Pancreas (tissue), 10 donors: ENCODE results near the gene LIN7B. TPM values are rescaled to one million over a fixed set of nuclear protein-coding genes. Genes with fewer than 3 reads are reported as not detected.

Source experiments
- ATAC-seq, 4 donors: fragments of 200-7000 bp; cut with Tn5 transposase; one replicate each; pipeline versions ENCODE4 v1.8.0 to v1.9.1; 2020; ENCODE audit warnings: mild to moderate bottlenecking in 4 of 4, moderate library complexity in 4 of 4
- DNase-seq, 6 donors: peaks; one replicate each; pipeline ENCODE4 v3.0.0-alpha.2; 2020
- FAIRE-seq: peaks from 2 replicates; lab custom pipeline; 2012; peaks lifted over from hg19 to GRCh38; lab: Jason Lieb, UNC
- H3K27ac ChIP-seq, 4 donors: fragments of 200-600 bp; sonication (generic); 1 replicate in 3 of 4; 2 replicates in 1 of 4; pipeline versions ENCODE4 v1.5.0 to v1.8.0; 2020
- H3K27me3 ChIP-seq, 4 donors: fragments of 200-600 bp; one replicate each; pipeline ENCODE4 v1.8.0; 2021
- H3K36me3 ChIP-seq, 3 donors: fragments of 200-600 bp; sonication (generic) in 1 of 3; one replicate each; pipeline versions ENCODE4 v1.5.0 to v1.8.0; 2020 to 2021
- H3K4me1 ChIP-seq, 3 donors: fragments of 200-600 bp; one replicate each; pipeline ENCODE4 v1.8.0; 2021
- H3K4me3 ChIP-seq, 4 donors: fragments of 200-600 bp; sonication (generic) in 2 of 4; one replicate each; pipeline versions ENCODE4 v1.5.0 to v1.8.0; 2020 to 2021
- H3K9me3 ChIP-seq, 4 donors: fragments of 200-600 bp; one replicate each; pipeline ENCODE4 v1.8.0; 2021
- WGBS, 2 donors: extraction: QIAGEN DNeasy Blood & Tissue Kit; methylation state at CpG; one replicate each; pipeline ENCODE4 v1.1.7; 2013; 5-methylcytosine and 5-hydroxymethylcytosine counted together
- intact Hi-C, 3 donors: fragments of 100-400 bp; cut with DNase I; formaldehyde crosslinking; loops; one replicate each; pipeline versions ENCODE4 v1.11.1 to v1.14.2; 2022
- polyA plus RNA-seq, 2 donors: library from polyadenylated mRNA; stranded (reverse); fragments of 200-250 nt; gene quantifications; one replicate each; pipeline ENCODE4 v1.2.3, GENCODE V29; 2013
- total RNA-seq, 6 donors: library from RNA; stranded (reverse); fragmentation: NEBNext Ultra II Directional in 4 of 6; extraction: Animal tissue kit (Norgen Biotek cat#: 25700) in 4 of 6; gene quantifications; one replicate each; pipeline versions ENCODE4 v1.2.1 to v1.2.4, GENCODE V29; 2021 to 2023
- TF ChIP-seq, protein P1 (sequence below), 4 donors: fragments of 200-600 bp; sonication (generic) in 3 of 4; IDR thresholded peaks; one replicate each; pipeline versions ENCODE4 v1.5.0 to v1.8.0; 2021; ENCODE audit warnings: antibody characterized with exemption in 4 of 4
- donor health status: healthy with polysubstance abuse.
- donor health status: DM: no; HTN: no; CAD: no; lungs with moderate emphysema.
- donor health status: DM: no; HTN: no; CAD: no.
- donor health status: control.
- donor health status: control.
- donor health status: Bipolar disorder and iron deficiency.
- donor health status: DM: yes; HTN: yes; CAD: no.
- donor health status: DM: no; HTN: no; CAD: no.
- donor health status: DM: no; HTN: no; CAD: no.
- donor health status: DM: yes; HTN: yes; CAD: no.

The LIN7B gene
- total and polyA plus RNA-seq, 8 donors: 4.7 to 20.7 (median 5.7) TPM

DNA sequence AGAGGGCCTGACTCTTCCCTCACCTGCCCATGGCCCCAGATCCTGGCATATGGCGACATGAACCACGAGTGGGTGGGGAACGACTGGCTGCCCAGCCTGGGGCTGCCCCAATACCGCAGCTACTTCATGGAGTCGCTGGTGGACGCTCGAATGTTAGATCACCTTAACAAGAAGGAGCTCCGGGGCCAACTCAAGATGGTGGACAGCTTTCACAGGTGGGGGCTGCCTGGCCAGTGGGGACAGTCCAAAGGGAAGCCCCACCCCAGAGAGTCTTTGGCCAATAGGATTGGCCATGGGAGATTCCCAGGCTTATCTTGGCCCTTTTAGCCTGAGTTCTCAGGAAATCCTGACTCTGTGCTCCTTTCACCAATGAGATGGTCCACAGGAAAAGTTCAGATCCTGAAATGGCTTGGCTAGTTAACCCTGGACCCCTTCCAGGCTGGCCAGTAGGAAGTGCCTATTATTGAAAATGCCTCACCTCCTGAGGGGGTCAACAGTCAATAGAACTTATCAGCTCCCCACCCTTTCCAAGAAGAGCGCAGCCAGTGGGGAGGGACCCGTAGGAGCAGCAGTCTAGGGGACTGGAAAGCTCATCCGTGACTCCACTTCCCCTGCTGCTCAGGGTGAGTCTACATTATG lies 34.0 kb downstream of the LIN7B start:
- Histone ChIP-seq H3K4me1 (peaks cover 6 to 11% (median 7%) of the 10 kb centered on the region in 3 donors), H3K36me3 (no peaks in the 10 kb centered on the region), H3K4me3 (peak overlapping the region in 1 of 4 donors; percentile 56), H3K27ac (peak overlapping the region in 1 of 4 donors; percentile 68), H3K27me3 (no peaks in the 10 kb centered on the region), H3K9me3 (no peaks in the 10 kb centered on the region)
- DNase-seq (no peak), FAIRE-seq (no peak), ATAC-seq (no peak)
- TF ChIP-seq, protein P1, sequence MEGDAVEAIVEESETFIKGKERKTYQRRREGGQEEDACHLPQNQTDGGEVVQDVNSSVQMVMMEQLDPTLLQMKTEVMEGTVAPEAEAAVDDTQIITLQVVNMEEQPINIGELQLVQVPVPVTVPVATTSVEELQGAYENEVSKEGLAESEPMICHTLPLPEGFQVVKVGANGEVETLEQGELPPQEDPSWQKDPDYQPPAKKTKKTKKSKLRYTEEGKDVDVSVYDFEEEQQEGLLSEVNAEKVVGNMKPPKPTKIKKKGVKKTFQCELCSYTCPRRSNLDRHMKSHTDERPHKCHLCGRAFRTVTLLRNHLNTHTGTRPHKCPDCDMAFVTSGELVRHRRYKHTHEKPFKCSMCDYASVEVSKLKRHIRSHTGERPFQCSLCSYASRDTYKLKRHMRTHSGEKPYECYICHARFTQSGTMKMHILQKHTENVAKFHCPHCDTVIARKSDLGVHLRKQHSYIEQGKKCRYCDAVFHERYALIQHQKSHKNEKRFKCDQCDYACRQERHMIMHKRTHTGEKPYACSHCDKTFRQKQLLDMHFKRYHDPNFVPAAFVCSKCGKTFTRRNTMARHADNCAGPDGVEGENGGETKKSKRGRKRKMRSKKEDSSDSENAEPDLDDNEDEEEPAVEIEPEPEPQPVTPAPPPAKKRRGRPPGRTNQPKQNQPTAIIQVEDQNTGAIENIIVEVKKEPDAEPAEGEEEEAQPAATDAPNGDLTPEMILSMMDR (IDR thresholded peaks at IDR 0.05): no peak
- 74 to 87% methylated on average over 11 of the region's 11 CpGs for WGBS, 2 donors
- intact Hi-C loops: no loop called here

DNA sequence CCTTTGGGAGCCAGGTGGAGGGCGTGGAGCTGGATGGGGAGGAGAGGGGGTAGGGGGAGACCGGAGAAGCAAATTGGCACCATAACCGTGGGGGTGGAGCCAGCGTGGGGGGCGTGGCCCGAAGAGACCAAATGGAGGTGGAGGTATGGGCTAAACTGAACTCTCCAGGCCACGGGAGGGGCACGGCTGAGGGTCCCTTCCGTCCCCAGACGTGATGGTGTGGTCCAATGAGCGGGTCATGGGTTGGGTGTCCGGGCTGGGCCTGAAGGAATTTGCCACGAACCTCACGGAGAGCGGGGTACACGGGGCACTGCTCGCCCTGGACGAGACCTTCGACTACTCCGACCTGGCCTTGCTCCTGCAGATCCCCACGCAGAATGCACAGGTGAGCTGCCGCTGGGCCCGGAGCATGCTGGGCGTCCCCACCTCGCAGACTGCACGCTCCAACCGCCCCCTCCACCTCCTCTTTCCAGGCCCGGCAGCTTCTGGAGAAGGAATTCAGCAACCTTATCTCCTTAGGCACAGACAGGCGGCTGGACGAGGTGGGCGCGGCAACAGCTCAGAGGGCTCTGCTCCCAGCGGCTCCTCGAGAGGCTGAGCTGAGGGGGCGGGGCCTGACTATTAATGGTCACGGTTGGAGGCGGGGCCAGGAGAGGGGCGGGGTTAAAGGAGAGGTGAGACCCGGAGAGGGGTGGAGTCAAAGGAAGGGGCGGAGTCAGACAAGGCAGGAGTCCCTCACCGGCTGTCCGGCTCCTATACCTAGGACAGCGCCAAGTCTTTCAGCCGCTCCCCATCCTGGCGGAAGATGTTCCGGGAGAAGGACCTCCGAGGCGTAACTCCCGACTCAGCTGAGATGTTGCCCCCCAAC lies 34.8 kb downstream of the LIN7B start:
- FAIRE-seq (no peak), DNase-seq (peak; percentile 99 to 100 (median 99)), ATAC-seq (peak; percentile 74 to 84 (median 78))
- Histone ChIP-seq H3K9me3 (no peaks in the 10 kb centered on the region), H3K4me3 (peak overlapping the region; percentile 42 to 82 (median 56)), H3K27me3 (no peaks in the 10 kb centered on the region), H3K4me1 (peaks cover 6 to 11% (median 7%) of the 10 kb centered on the region in 3 donors), H3K36me3 (no peaks in the 10 kb centered on the region), H3K27ac (peak overlapping the region; percentile 60 to 80 (median 73))
- 2 to 4% methylated on average over 43 to 49 of the region's 49 CpGs for whole genome bisulfite sequencing, 2 donors
- TF ChIP-seq, protein P1 (IDR thresholded peaks at IDR 0.05): no peak
- intact Hi-C loops: no loop called here

DNA sequence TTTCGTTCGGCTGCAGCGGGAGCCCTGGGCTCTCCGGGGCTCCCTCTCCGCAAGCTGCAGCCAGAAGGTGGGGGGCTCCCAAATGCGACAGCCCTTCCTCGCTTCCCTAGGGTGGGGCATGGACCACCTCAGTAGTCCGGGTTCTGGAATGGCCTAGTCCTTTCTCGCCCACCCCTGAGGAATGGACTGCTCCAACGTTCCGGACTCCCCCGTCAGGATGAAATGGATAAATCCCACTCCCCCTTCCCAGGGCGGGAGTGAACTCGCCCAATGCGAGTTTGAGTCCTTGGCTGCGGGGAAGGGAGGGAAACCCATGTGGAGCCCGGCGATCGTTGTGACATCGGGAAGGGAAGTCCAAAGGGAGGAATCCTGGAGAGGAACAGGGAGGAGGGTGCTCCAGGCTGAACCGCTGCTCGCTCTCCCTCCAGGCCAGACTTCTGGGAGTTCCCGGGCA lies 35.5 kb downstream of the LIN7B start:
- Histone ChIP-seq H3K9me3 (no peaks in the 10 kb centered on the region), H3K36me3 (no peaks in the 10 kb centered on the region), H3K27me3 (no peaks in the 10 kb centered on the region), H3K27ac (peak overlapping the region; percentile 60 to 80 (median 73)), H3K4me1 (peaks cover 6 to 11% (median 7%) of the 10 kb centered on the region in 3 donors), H3K4me3 (peak overlapping the region; percentile 42 to 82 (median 56))
- DNase-seq (peak in 4 of 6 donors; percentile 69 to 84 (median 76)), FAIRE-seq (no peak), ATAC-seq (peak; percentile 34 to 63 (median 57))
- intact Hi-C loops: no loop called here
- TF ChIP-seq, protein P1 (IDR thresholded peaks at IDR 0.05): no peak
- 0% methylated on average over 23 of the region's 23 CpGs for WGBS, 2 donors

DNA sequence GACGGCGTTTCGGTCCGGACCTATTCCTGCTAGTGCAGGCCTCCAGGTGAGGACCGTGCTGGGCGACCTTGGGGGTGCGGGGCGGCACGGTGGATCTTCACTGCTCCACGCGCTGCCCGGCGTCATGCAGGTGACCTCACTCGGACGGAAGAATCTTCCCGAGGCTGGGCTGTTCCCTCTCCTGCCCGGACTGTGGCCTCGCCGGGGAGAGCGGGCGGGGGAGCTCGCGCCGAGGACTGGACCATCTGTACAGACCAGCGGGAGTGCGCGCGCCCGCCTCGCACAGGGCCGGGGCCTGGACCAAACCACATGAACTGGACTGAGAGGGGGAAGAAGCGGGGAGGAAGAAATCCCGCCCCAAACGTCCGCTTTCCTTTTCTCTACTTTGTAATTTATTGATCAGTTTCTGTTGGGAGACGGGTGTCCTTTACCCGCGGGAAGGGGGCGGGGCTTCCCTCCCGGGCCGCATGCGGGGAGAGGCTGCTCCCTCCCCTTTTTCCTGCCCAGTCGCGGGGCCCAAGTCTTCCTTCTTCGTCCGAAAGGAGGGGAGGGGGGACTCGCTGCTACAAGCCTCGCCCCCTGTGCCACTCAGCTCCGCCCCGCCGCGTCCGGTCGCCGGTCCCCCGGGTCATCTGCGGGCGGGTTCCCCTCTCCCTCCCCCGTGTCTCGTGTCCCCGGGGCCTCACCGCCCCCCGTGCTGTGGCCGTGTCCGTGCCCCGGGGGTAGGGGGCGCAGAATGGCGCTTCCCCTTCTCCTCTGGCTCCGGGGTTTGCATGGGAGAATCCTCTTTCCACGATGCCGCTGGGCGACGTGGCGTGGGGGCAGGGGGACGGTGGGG lies 36.2 kb downstream of the LIN7B start:
- no peaks in the 10 kb centered on the region for H3K36me3 ChIP-seq
- 1% methylated on average over 55 to 75 of the region's 75 CpGs for WGBS, 2 donors
- TF ChIP-seq, protein P1 (IDR thresholded peaks at IDR 0.05): no peak
- H3K4me1 ChIP-seq: peaks cover 6 to 11% (median 7%) of the 10 kb centered on the region in 3 donors
- ATAC-seq: peak; percentile 69 to 81 (median 74)
- peak overlapping the region; percentile 60 to 80 (median 73) for H3K27ac ChIP-seq
- peak overlapping the region; percentile 42 to 82 (median 56) for H3K4me3 ChIP-seq
- FAIRE-seq: no peak
- no peaks in the 10 kb centered on the region for H3K9me3 ChIP-seq
- DNase-seq: peak; percentile 88 to 95 (median 90)
- intact Hi-C loops: no loop called here
- H3K27me3 ChIP-seq: no peaks in the 10 kb centered on the region
